Esophagus (tissue), 2 donors: ENCODE results near the gene BNC2. TPM values are rescaled to one million over a fixed set of nuclear protein-coding genes. Genes with fewer than 3 reads are reported as not detected.

Source experiments
- H3K27ac ChIP-seq, 2 donors: one replicate each; pipeline ENCODE4 v1.5.1; 2013; ENCODE audit warnings: low read depth in 2 of 2, mild to moderate bottlenecking in 2 of 2, inconsistent platforms in 1 of 2, low read length in 1 of 2, moderate library complexity in 1 of 2
- H3K27me3 ChIP-seq, 2 donors: one replicate each; pipeline ENCODE4 v1.6.1; 2013; ENCODE audit warnings: low read length in 2 of 2, control low read depth in 1 of 2, mild to moderate bottlenecking in 1 of 2; ENCODE audit not compliant: insufficient read depth in 2 of 2, control insufficient read depth in 1 of 2
- H3K36me3 ChIP-seq, 2 donors: one replicate each; pipeline ENCODE4 v1.6.1; 2013; ENCODE audit warnings: low read length in 1 of 2; ENCODE audit not compliant: control insufficient read depth in 2 of 2, insufficient read depth in 2 of 2
- H3K4me1 ChIP-seq, 2 donors: one replicate each; pipeline ENCODE4 v1.6.1; 2013; ENCODE audit warnings: low read length in 1 of 2; ENCODE audit not compliant: control insufficient read depth in 2 of 2, insufficient read depth in 2 of 2
- H3K4me3 ChIP-seq, 2 donors: one replicate each; pipeline ENCODE4 v1.5.1; 2013; ENCODE audit warnings: low read length in 2 of 2, mild to moderate bottlenecking in 2 of 2, low read depth in 1 of 2, moderate library complexity in 1 of 2
- H3K9me3 ChIP-seq, 2 donors: one replicate each; pipeline ENCODE4 v1.6.1; 2013; ENCODE audit warnings: mild to moderate bottlenecking in 2 of 2, low read depth in 1 of 2, low read length in 1 of 2, moderate library complexity in 1 of 2; ENCODE audit not compliant: control insufficient read depth in 2 of 2, insufficient read depth in 1 of 2
- WGBS, 2 donors: extraction: QIAGEN DNeasy Blood & Tissue Kit; methylation state at CpG; one replicate each; pipeline ENCODE4 v1.1.7; 2013; 5-methylcytosine and 5-hydroxymethylcytosine counted together
- polyA plus RNA-seq, 2 donors: library from polyadenylated mRNA; stranded (reverse); fragments of 200-250 nt; gene quantifications; one replicate each; pipeline ENCODE4 v1.2.3, GENCODE V29; 2013
- donor health status: healthy with polysubstance abuse.
- donor health status: Bipolar disorder and iron deficiency.

The BNC2 gene
- polyA plus RNA-seq, 2 donors = 1.1 to 1.6 TPM

DNA sequence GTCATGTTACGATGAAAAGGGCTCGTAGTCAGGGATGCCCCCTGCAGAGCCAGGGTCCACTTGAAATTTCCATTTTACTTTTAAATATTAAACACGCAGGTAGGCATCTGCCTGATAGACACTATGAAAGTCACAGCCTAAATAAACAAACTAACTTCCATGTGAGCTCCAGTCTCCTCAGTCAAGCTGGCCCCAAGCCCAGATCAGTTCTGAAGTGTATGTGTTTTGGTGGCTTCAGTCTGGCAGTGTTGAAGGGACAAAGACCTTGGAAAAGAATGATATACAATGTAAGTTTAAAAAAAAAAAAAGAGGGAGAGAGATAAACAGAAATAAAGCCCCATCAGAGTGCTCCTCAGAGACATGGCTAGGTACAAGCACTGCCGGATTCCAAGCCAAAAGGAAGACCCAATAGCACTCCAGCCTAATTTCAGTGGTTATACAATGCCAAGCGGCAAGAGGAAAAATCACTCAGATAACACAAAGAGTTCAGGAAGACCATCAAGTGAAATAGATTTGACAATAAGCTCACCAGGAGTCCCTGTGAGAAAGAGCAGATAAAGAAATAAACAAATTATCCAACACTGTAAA is 181.0 kb downstream of the BNC2 start:
- Histone ChIP-seq H3K4me1 (peaks cover 0 to 2% of the 10 kb centered on the region in 2 donors), H3K36me3 (no peaks in the 10 kb centered on the region), H3K4me3 (no peak overlapping the region), H3K27me3 (no peaks in the 10 kb centered on the region), H3K27ac (no peak overlapping the region), H3K9me3 (no peaks in the 10 kb centered on the region)
- 60 to 73% methylated on average over 5 of the region's 5 CpGs for WGBS, 2 donors

DNA sequence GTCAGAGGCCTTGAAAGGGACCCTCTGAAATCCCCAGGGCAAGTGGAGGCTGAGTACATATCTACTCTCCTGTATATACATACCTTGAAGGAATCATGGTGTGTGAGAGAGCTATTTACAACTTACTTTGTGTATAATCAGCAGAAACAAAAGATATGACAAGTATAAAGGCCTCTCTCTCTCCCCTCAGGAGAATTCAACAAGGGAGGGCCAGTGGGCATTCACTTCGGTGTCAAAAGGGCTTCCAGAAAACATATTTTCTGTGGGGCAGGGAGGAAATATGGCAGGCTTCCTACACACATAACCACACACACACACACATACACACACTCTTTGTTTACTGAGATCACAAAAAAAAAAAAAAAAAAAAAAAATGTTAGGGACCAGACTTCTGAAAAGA is 181.7 kb downstream of the BNC2 start:
- H3K4me3 ChIP-seq = no peak overlapping the region
- no peaks in the 10 kb centered on the region for H3K27me3 ChIP-seq
- no peaks in the 10 kb centered on the region for H3K36me3 ChIP-seq
- WGBS, 2 donors = 50 to 60% methylated on average over 1 of the region's 1 CpG
- H3K4me1 ChIP-seq = peaks cover 0 to 2% of the 10 kb centered on the region in 2 donors
- no peaks in the 10 kb centered on the region for H3K9me3 ChIP-seq
- H3K27ac ChIP-seq = no peak overlapping the region

GRCh38 chr9:16687678-16688369 is 182.6 kb downstream of the BNC2 start:
- H3K4me3 ChIP-seq = no peak overlapping the region
- no peaks in the 10 kb centered on the region for H3K27me3 ChIP-seq
- H3K27ac ChIP-seq = no peak overlapping the region
- 74 to 80% methylated on average over 5 of the region's 5 CpGs for WGBS, 2 donors
- no peaks in the 10 kb centered on the region for H3K9me3 ChIP-seq
- no peaks in the 10 kb centered on the region for H3K36me3 ChIP-seq
- H3K4me1 ChIP-seq = peaks cover 0 to 2% of the 10 kb centered on the region in 2 donors

DNA sequence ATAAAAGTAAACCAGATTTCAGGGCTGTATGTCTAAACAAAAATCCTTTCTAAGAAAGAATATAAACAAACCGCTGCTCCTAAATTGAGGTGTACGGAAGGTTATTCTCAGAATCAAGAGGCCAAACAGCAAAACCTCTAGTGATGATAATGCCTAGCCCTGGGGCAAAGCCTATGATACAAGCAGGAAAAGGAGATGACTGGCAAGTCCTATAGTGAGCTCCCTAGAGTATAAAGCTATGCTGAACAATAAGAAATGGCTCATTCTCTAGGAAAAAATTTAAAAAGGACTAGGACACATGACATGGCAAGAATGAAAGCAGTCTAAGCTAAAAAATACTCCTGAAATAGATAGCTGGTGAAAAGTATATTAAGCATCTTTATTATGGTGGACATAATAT is 187.1 kb downstream of the BNC2 start:
- 73 to 81% methylated on average over 2 of the region's 2 CpGs for WGBS, 2 donors
- H3K9me3 ChIP-seq = no peaks in the 10 kb centered on the region
- H3K4me1 ChIP-seq = no peaks in the 10 kb centered on the region
- no peaks in the 10 kb centered on the region for H3K36me3 ChIP-seq
- no peaks in the 10 kb centered on the region for H3K27me3 ChIP-seq
- no peak overlapping the region for H3K4me3 ChIP-seq
- H3K27ac ChIP-seq = no peak overlapping the region

DNA sequence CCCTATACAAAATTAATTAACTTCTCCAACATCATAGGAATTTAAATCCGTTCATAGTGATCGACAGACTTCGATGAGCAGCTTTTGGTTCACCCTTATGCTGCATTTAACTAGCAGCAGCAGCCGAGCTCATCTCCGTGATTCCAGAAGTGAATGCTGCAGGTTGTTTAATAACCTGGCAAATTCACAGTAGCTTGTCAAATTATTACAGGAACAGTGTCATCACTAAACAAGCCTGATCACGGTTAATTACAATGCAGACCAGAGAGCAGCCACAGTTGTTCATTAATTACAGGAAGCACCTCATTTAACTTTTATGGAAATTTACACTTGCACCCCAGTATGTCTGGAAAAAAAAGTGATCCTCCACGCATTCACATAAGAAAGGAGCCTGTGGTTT is 188.2 kb downstream of the BNC2 start:
- no peaks in the 10 kb centered on the region for H3K4me1 ChIP-seq
- no peak overlapping the region for H3K27ac ChIP-seq
- no peaks in the 10 kb centered on the region for H3K36me3 ChIP-seq
- no peaks in the 10 kb centered on the region for H3K9me3 ChIP-seq
- WGBS, 2 donors = 47 to 62% methylated on average over 7 of the region's 7 CpGs
- no peak overlapping the region for H3K4me3 ChIP-seq
- no peaks in the 10 kb centered on the region for H3K27me3 ChIP-seq

DNA sequence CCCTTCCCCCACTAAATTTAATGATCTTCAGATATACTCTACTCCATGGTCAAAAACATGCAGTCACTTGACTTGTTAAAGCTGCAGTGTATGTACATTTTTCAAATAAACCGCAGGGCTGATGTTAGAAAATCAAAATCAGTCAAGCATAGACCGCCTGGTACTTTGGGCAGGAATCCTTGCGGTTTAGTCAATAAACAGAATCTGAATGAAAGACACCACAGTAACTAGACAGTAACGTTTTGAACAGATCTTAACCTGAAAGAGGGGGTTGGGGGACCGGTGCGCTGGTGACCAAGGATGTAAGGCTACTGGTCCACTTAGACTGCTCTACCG is 188.8 kb downstream of the BNC2 start:
- WGBS, 2 donors = 50 to 68% methylated on average over 7 of the region's 7 CpGs
- H3K4me3 ChIP-seq = no peak overlapping the region
- no peaks in the 10 kb centered on the region for H3K9me3 ChIP-seq
- no peaks in the 10 kb centered on the region for H3K4me1 ChIP-seq
- no peaks in the 10 kb centered on the region for H3K36me3 ChIP-seq
- no peaks in the 10 kb centered on the region for H3K27me3 ChIP-seq
- no peak overlapping the region for H3K27ac ChIP-seq

GRCh38 chr9:16680975-16681651 is 189.4 kb downstream of the BNC2 start:
- Histone ChIP-seq H3K36me3 (no peaks in the 10 kb centered on the region), H3K4me1 (no peaks in the 10 kb centered on the region), H3K27me3 (no peaks in the 10 kb centered on the region), H3K27ac (no peak overlapping the region), H3K4me3 (no peak overlapping the region), H3K9me3 (no peaks in the 10 kb centered on the region)
- 46 to 67% methylated on average over 5 of the region's 5 CpGs for WGBS, 2 donors

GRCh38 chr9:16680541-16680940 is 189.9 kb downstream of the BNC2 start:
- H3K4me3 ChIP-seq = no peak overlapping the region
- H3K36me3 ChIP-seq = no peaks in the 10 kb centered on the region
- H3K27me3 ChIP-seq = no peaks in the 10 kb centered on the region
- no peaks in the 10 kb centered on the region for H3K4me1 ChIP-seq
- H3K27ac ChIP-seq = no peak overlapping the region
- H3K9me3 ChIP-seq = no peaks in the 10 kb centered on the region
- 69% methylated on average over 3 of the region's 3 CpGs for WGBS, 2 donors

DNA sequence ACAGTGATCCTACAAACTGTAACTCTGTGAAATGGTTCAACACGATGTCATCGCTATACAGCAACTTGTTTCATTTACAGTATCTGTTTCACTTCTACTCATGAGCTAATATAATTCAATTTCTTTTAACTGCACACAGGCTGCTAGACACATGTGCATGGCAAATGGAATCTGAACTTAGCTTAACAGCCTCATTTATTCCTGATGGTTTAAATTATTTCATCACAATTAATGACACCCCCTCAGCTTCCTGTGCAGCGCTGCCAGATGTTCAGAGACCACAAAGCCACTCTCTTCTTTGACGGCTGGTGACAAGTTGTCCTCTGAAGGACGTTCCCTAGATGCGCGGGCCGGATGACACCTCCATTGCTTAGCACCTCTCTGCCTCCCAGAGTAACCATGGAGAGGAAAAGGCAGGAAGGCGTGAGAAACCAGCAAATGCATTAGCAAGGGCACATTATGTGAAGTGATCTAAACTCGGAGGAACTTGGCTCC is 191.1 kb downstream of the BNC2 start:
- Histone ChIP-seq H3K27me3 (no peaks in the 10 kb centered on the region), H3K9me3 (no peaks in the 10 kb centered on the region), H3K4me3 (no peak overlapping the region), H3K36me3 (no peaks in the 10 kb centered on the region), H3K4me1 (no peaks in the 10 kb centered on the region), H3K27ac (no peak overlapping the region)
- WGBS, 2 donors = 63 to 68% methylated on average over 10 of the region's 10 CpGs
